ENCODE measurements around the gene TAF8.
A peak's percentile ranks its signal among the peaks of the same experiment; 100 is the strongest.
"Not testable (repeated sequence)": the region's sequence is repeated elsewhere in the genome, so short reads cannot be mapped to it uniquely, and the experiment has no call there.

Gene TAF8

DNA sequence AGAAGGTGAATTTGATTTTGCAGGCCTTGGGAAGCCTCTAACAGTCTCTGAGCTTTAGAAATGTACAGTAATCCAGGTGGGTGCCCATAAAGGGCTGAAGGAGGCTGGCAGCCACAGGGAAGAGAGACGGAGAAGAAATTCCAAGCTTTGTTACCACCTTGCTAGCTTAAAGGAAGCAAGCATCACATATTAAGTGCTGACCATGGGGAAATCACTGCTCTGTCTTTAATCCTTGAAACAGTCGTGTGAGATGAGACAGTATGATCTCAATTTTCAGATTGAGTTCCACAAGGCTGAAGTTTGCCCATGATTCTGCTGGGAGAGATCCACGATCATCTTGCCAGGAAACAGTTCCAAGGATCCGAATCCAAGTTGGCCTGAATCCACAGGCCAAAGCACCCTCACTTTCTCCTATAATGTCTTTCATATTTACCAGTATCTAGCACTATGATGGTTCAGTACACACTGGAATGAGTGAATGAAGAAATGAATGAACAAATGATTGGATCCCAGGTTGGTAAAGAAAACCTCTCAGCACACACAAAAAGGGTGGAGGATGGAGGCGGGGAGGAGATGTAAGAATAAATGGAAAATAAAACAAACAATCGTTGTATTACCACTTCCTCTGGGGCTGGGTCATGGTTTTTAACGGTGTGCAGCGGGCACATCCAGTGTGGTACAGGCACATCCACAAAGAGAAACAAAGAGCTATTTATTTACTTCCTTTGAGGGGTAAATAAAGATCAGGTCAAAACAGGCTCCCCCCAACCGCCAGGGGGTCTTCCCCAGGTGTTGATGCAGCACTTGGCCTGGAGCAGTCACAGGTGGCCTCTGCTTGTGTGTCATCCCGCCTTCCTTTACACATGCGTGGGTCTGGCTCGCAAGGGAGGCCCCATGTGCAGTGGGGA lies 28.2 kb upstream of the TAF8 start:
- CTCF ChIA-PET: interaction anchor here (0.5 to 1.9 kb wide), 5 partner anchors 17 to 86 kb away, joined by 3 to 5 read pairs (median 4); no protein-coding TSS in a partner anchor
- H3K4me1 Mint-ChIP-seq: peaks cover 90% of the 10 kb centered on the region
- H3K36me3 Mint-ChIP-seq: peaks cover 59% of the 10 kb centered on the region
- H3K27me3 Mint-ChIP-seq: no peaks in the 10 kb centered on the region
- H3K9me3 Mint-ChIP-seq: no peaks in the 10 kb centered on the region
- peak; percentile 85 for DNase-seq
- H3K27ac Mint-ChIP-seq: peak overlapping the region; percentile 99
- peak overlapping the region; percentile 64 for H3K4me3 Mint-ChIP-seq

- Mint-ChIP-seq H3K27me3 (no peaks in the 10 kb centered on the region), H3K4me3 (peak overlapping the region; percentile 64)
These were observed 27.5 kb upstream of the TAF8 start for GRCh38 chr6:42022755-42023384.

GRCh38 chr6:42025066-42025844 lies 25.1 kb upstream of the TAF8 start:
- H3K9me3 Mint-ChIP-seq: no peaks in the 10 kb centered on the region
- no peak overlapping the region for H3K4me3 Mint-ChIP-seq
- H3K27me3 Mint-ChIP-seq: no peaks in the 10 kb centered on the region
- H3K36me3 Mint-ChIP-seq: peaks cover 75% of the 10 kb centered on the region
- CTCF ChIA-PET: no interaction called here
- H3K4me1 Mint-ChIP-seq: peaks cover 95% of the 10 kb centered on the region
- DNase-seq: no peak
- peak overlapping the region; percentile 99 for H3K27ac Mint-ChIP-seq

More at GRCh38 chr6:42022755-42023384, 27.5 kb upstream of the TAF8 start:
- CTCF ChIA-PET: interaction anchor here (0.6 to 1.9 kb wide), 4 partner anchors 17 to 87 kb away, joined by 3 to 5 read pairs (median 4); no protein-coding TSS in a partner anchor
- H3K36me3 Mint-ChIP-seq: peaks cover 60% of the 10 kb centered on the region
- no peak for DNase-seq
- H3K27ac Mint-ChIP-seq: peak overlapping the region; percentile 99
- H3K4me1 Mint-ChIP-seq: peaks cover 87% of the 10 kb centered on the region
- H3K9me3 Mint-ChIP-seq: no peaks in the 10 kb centered on the region

DNA sequence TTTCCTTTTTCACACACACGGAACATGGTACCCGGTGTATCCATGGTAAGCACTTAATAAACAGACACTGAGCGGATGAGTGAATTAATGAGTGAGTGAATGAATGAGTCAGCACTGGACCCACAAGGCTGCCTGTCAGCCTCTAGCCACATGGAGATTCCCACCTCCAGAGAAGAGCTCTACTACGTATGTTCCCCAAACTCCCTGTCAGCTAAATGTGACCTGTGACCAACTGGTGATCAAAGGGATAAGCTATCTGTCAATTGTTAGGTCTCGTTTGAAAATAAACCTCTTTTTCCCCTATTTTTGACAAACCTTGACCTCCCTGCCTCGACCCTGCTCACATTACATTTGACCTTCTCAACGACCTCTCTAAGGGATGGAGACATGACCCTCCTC lies 24.5 kb upstream of the TAF8 start:
- DNase-seq: no peak
- CTCF ChIA-PET: no interaction called here
- H3K4me3 Mint-ChIP-seq: no peak overlapping the region
- peak overlapping the region; percentile 42 for H3K27ac Mint-ChIP-seq
- H3K9me3 Mint-ChIP-seq: no peaks in the 10 kb centered on the region
- H3K36me3 Mint-ChIP-seq: peaks cover 75% of the 10 kb centered on the region
- peaks cover 95% of the 10 kb centered on the region for H3K4me1 Mint-ChIP-seq
- no peaks in the 10 kb centered on the region for H3K27me3 Mint-ChIP-seq

DNA sequence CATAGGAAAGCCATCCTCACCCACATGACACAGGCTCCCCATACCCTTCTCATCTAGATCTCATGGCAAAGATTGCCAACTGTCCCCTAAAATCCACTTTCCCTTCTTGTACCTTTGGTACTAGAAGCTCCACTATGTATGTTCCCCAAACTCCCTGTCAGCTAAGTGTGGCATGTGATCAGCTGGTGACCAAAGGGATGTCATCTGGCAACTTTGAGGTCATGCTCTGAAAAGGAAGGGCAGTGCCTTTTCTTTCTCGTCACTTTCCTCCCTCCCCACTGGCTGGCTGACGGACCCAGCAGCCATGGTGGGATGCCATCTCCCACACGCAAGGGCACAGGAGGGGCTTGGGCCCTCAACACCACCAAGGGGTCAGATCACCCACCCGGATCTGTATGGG lies 23.8 kb upstream of the TAF8 start:
- Mint-ChIP-seq H3K27ac (peak overlapping the region; percentile 42), H3K9me3 (no peaks in the 10 kb centered on the region), H3K4me1 (peaks cover 95% of the 10 kb centered on the region), H3K4me3 (no peak overlapping the region), H3K36me3 (peaks cover 75% of the 10 kb centered on the region), H3K27me3 (no peaks in the 10 kb centered on the region)
- CTCF ChIA-PET: interaction anchor here (0.6 kb wide), 1 partner anchor 93 kb away, joined by 4 read pairs; no protein-coding TSS in a partner anchor
- no peak for DNase-seq

DNA sequence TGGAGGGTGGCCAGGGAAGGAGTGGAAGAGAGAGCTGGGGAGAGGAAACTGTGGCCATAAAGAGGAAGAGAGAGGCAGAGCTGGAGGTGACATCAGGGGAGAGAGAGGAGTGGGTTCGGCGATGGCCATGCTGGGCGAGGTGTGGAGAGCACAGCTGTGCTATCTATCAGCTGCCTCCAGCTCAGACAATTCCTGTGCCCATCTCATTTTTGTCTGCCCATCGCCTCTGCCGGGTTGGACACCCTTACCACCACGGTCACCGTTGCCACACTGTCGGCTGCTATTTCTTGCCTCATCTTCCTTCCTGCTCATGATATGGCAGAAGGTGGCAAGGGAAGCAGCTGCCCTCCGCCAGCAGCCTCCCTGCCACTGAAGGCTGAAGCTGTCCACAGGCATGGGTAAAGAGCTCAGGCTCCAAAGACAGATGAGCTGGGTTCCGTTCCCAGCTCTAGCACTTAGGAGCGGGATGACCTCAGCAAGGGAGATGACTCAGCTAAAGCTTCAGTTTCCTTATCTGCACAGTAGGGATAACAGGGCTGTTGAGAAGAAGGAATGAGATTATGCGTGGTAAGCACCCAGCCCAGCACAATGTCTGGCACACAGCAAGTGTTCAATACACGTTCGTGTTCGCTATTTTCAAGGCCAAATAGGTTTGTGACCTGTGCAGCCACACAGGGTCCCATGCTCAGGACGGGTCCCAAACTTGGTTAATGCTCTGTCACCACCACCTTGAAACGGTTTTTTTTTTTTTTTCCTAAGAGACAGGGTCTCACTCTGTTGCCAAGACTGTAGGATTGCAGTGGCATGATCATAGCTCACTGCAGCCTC lies 21.9 kb upstream of the TAF8 start:
- H3K36me3 Mint-ChIP-seq: peaks cover 70% of the 10 kb centered on the region
- H3K4me1 Mint-ChIP-seq: peaks cover 91% of the 10 kb centered on the region
- H3K27ac Mint-ChIP-seq: peak overlapping the region; percentile 78
- no peaks in the 10 kb centered on the region for H3K27me3 Mint-ChIP-seq
- H3K9me3 Mint-ChIP-seq: no peaks in the 10 kb centered on the region
- CTCF ChIA-PET: interaction anchor here (1.3 to 4.4 kb wide), 3 partner anchors 9 to 90 kb away, joined by 3 to 44 read pairs (median 3); no protein-coding TSS in a partner anchor
- DNase-seq: no peak
- H3K4me3 Mint-ChIP-seq: peak overlapping the region; percentile 14

DNA sequence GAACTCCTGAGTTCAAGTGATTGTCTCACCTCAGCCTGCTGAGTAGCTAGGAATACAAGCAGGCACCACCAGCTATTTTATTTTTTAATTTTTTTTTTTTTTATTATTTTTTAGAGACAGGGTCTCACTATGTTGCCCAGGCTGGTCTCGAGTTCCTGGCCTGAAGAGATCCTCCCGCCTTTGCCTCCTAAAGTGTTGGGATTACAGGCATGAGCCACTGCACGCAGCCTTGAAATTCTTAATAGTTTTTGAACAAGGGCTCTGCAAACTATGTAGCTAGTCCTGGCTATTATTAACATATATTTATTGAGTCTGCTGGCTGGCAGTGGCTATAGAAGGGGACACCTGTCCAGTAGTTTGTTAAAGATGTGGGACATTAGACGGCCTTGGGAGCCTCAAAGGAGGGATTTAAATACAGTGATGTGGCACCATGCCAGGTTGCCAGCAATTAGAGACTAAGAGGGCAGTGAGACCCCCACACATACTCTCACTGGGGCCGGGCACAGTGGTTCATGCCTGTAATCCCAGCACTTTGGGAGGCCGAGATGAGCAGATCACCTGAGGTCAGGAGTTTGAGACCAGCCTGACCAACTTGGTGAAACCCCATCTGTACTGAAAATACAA lies 21.1 kb upstream of the TAF8 start:
- Mint-ChIP-seq H3K27me3 (no peaks in the 10 kb centered on the region), H3K4me3 (no peak overlapping the region), H3K36me3 (peaks cover 67% of the 10 kb centered on the region), H3K27ac (peak overlapping the region; percentile 75), H3K4me1 (peaks cover 84% of the 10 kb centered on the region), H3K9me3 (no peaks in the 10 kb centered on the region)
- CTCF ChIA-PET: interaction anchor here (1.3 to 4.4 kb wide), 3 partner anchors 8 to 91 kb away, joined by 3 to 44 read pairs (median 3); no protein-coding TSS in a partner anchor
- no peak for DNase-seq

DNA sequence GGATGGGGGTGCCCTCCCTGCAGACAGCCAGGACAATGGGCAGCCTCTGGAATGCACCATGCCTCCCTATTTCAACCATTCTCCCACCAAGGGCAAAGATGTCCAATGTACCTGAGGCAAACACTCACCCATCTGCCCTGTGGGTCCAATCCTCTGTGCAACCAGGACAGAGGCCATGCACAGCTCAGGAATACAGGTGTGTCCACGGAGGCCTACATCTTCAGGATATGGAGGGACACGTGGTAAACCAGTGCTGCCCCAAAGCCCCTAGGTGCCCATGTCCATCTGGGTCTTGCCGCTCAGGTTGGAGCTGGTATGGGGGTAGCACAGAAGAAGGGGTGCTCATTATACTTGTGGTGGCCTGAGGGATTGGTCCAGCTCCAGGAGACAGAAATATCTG lies 20.4 kb upstream of the TAF8 start:
- H3K27ac Mint-ChIP-seq: peak overlapping the region; percentile 95

GRCh38 chr6:42030585-42031506 lies 19.5 kb upstream of the TAF8 start:
- H3K4me1 Mint-ChIP-seq: peaks cover 80% of the 10 kb centered on the region
- H3K27me3 Mint-ChIP-seq: no peaks in the 10 kb centered on the region
- no peaks in the 10 kb centered on the region for H3K9me3 Mint-ChIP-seq
- CTCF ChIA-PET: interaction anchor here (4.4 kb wide), 1 partner anchor 11 kb away, joined by 44 read pairs; no protein-coding TSS in a partner anchor
- H3K4me3 Mint-ChIP-seq: peak overlapping the region; percentile 63
- H3K36me3 Mint-ChIP-seq: peaks cover 63% of the 10 kb centered on the region
- DNase-seq: peak; percentile 63
- H3K27ac Mint-ChIP-seq: peak overlapping the region; percentile 95

More for the DNA sequence above, 20.4 kb upstream of the TAF8 start:
- Mint-ChIP-seq H3K27me3 (no peaks in the 10 kb centered on the region), H3K4me1 (peaks cover 82% of the 10 kb centered on the region), H3K36me3 (peaks cover 66% of the 10 kb centered on the region), H3K4me3 (no peak overlapping the region), H3K9me3 (no peaks in the 10 kb centered on the region)
- CTCF ChIA-PET: interaction anchor here (4.4 kb wide), 1 partner anchor 12 kb away, joined by 44 read pairs; no protein-coding TSS in a partner anchor
- DNase-seq: no peak

DNA sequence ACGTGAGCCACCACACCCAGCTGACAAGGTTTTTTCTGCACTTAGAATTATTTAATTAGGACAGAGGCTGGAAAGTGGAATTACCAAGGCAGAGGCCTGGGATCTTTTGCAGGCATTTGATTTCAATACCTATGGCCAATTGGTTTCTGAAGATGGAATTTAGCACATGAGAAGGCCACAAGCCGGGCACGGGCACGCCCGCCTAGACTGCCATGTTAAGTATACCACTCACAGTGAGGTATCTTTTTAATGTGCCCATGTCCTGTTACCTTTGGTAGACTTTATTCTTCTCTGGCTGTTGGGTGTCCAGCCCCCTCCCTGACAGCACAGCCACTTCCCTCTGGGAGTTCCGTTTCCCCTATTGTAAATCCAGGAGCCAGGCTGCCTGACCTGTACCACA lies 18.0 kb upstream of the TAF8 start:
- no peaks in the 10 kb centered on the region for H3K9me3 Mint-ChIP-seq
- H3K36me3 Mint-ChIP-seq: peaks cover 52% of the 10 kb centered on the region
- CTCF ChIA-PET: no interaction called here
- DNase-seq: no peak
- H3K4me3 Mint-ChIP-seq: peak overlapping the region; percentile 5
- peaks cover 79% of the 10 kb centered on the region for H3K4me1 Mint-ChIP-seq
- peak overlapping the region; percentile 95 for H3K27ac Mint-ChIP-seq
- H3K27me3 Mint-ChIP-seq: no peaks in the 10 kb centered on the region

DNA sequence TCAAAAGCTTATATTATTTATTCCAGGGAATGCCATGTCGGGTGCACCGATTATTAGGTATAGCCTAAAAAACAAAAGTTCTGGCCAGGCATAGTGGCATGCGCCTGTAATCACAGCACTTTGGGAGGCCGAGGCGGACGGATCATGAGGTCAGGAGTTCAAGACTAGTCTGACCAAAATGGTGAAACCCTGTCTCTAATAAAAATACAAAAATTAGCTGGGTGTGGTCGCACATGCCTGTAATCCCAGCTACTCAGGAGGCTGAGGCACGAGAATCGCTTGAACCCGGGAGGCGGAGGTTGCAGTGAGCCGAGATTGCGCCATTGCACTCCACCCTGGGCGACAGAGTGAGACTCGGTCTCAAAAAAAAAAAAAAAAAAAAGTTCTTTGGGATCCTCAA lies 12.7 kb upstream of the TAF8 start:
- not testable (repeated sequence) for H3K27me3 Mint-ChIP-seq, DNase-seq, H3K9me3 Mint-ChIP-seq
- peaks cover 36% of the 10 kb centered on the region for H3K36me3 Mint-ChIP-seq
- H3K27ac Mint-ChIP-seq: peak overlapping the region; percentile 73
- peak overlapping the region; percentile 47 for H3K4me3 Mint-ChIP-seq
- CTCF ChIA-PET: interaction anchor here (0.9 to 13.8 kb wide), 3 partner anchors 9 to 117 kb away, joined by 3 to 259 read pairs (median 4); partner anchors contain the start of genes BYSL and MED20
- peaks cover 80% of the 10 kb centered on the region for H3K4me1 Mint-ChIP-seq

GRCh38 chr6:42038163-42038562 lies 12.2 kb upstream of the TAF8 start:
- no peak for DNase-seq
- Mint-ChIP-seq H3K4me3 (peak overlapping the region; percentile 47), H3K27ac (peak overlapping the region; percentile 73), H3K27me3 (no peaks in the 10 kb centered on the region), H3K9me3 (no peaks in the 10 kb centered on the region), H3K36me3 (peaks cover 35% of the 10 kb centered on the region), H3K4me1 (peaks cover 80% of the 10 kb centered on the region)
- CTCF ChIA-PET: interaction anchor here (1.4 to 13.8 kb wide), 4 partner anchors 9 to 117 kb away, joined by 4 to 259 read pairs (median 60); partner anchors contain the start of genes BYSL and MED20
